OCI-LY1 (cell line): ENCODE measurements around the gene PHF10.

Experiments used
- EZH2 ChIP-seq: fragments of 200-600 bp; sonication (generic), shearing (Covaris generic); IDR thresholded peaks from 2 replicates; pipeline ENCODE4 v1.8.0; 2017; ENCODE audit warnings: borderline replicate concordance, mixed run types, mild to moderate bottlenecking, antibody characterized with exemption, low read length, moderate library complexity, mixed read lengths
- TF ChIP-seq, protein P1 (sequence below): fragments of 200-600 bp; sonication (generic), shearing (Covaris generic); IDR thresholded peaks from 2 replicates; pipeline ENCODE4 v1.5.1; 2017; ENCODE audit warnings: mild to moderate bottlenecking, antibody characterized with exemption, low read length, moderate library complexity, mixed read lengths

DNA sequence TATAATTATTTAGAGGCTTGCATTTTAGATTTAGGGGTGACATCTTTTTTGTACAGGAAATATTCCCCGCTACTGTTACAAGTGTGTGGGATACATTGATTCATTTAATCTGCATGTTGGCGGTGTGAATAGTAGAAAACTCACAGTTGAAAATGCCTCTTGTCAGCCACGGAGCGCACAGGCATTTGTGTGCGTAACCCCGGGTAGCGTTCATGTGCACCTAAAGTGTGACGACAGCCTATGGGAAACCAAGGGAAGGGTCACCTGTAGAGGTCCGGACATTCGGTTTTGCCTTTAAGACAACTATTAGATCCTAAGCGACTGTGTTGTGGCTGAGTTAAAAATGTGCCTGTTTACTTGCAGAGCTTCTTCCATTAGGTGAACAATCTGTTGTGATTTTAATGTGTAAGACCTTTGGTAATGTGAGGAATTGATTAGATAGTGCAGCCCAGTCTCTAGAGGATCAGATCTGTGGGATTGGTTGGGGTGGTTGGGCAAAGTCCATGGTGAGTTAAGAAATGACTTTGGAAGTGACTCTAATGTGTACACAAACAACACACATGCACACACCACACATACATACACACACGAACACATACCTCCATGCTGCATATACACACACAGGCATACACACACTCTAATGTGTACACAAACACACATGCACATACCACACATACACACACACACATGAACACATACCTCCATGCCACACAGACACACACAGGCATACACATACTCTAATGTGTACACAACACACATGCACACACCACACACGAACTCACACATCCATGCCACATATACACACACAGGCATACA, 42.8 kb upstream of the PHF10 start:
- TF ChIP-seq, protein P1, sequence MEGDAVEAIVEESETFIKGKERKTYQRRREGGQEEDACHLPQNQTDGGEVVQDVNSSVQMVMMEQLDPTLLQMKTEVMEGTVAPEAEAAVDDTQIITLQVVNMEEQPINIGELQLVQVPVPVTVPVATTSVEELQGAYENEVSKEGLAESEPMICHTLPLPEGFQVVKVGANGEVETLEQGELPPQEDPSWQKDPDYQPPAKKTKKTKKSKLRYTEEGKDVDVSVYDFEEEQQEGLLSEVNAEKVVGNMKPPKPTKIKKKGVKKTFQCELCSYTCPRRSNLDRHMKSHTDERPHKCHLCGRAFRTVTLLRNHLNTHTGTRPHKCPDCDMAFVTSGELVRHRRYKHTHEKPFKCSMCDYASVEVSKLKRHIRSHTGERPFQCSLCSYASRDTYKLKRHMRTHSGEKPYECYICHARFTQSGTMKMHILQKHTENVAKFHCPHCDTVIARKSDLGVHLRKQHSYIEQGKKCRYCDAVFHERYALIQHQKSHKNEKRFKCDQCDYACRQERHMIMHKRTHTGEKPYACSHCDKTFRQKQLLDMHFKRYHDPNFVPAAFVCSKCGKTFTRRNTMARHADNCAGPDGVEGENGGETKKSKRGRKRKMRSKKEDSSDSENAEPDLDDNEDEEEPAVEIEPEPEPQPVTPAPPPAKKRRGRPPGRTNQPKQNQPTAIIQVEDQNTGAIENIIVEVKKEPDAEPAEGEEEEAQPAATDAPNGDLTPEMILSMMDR, result no peak
- no peak for TF ChIP-seq EZH2
